Cardiac muscle cell (in vitro differentiated cells and primary cell): ENCODE data around the gene STIM2. TPM values are rescaled to one million over a fixed set of nuclear protein-coding genes. Genes with fewer than 3 reads are reported as not detected.
A peak's percentile ranks its signal among the peaks of the same experiment; 100 is the strongest.

Experiments
- DNase-seq, 2 donors: peaks; one replicate each; pipeline versions ENCODE4 v3.0.0 to v3.0.0-alpha.2; 2010 to 2017; ENCODE audit warnings: low read depth in 1 of 2, low spot score in 1 of 2
- H3K27ac ChIP-seq: fragments of 200-600 bp; sonication (generic); 2 replicates; pipeline ENCODE4 v1.5.1; 2016
- H3K27me3 ChIP-seq: fragments of 200-600 bp; sonication (generic); 2 replicates; pipeline ENCODE4 v1.6.0; 2016; ENCODE audit warnings: control low read depth
- H3K36me3 ChIP-seq: fragments of 200-600 bp; sonication (generic); 2 replicates; pipeline ENCODE4 v1.5.1; 2016; ENCODE audit warnings: control low read depth
- H3K4me1 ChIP-seq: fragments of 200-600 bp; sonication (generic); 2 replicates; pipeline ENCODE4 v1.8.1; 2017; ENCODE audit warnings: low read depth, mild to moderate bottlenecking, mixed run types
- H3K4me3 ChIP-seq: fragments of 200-600 bp; sonication (generic); 2 replicates; pipeline ENCODE4 v1.5.1; 2016; ENCODE audit warnings: mild to moderate bottlenecking
- H3K9me3 ChIP-seq: fragments of 200-600 bp; sonication (generic); 2 replicates; pipeline ENCODE4 v1.5.1; 2017; ENCODE audit warnings: low read depth, mild to moderate bottlenecking, control low read depth
- CTCF ChIP-seq: IDR thresholded peaks from 2 replicates; pipeline ENCODE4 v1.5.1; 2012; ENCODE audit warnings: low read depth, mild to moderate bottlenecking, low read length
- polyA plus RNA-seq: library from polyadenylated mRNA; unstranded; fragments of >200 nt; fragmentation: Nextera tagmentation; extraction: Ambion mirVana; gene quantifications from 2 replicates; pipeline ENCODE4 v1.2.1, GENCODE V29; 2016
- total RNA-seq: library from RNA; depleted of rRNA; stranded (reverse); fragments of >200 nt; gene quantifications from 2 replicates; pipeline ENCODE4 v1.2.3, GENCODE V29; 2016

STIM2 gene
- total and polyA plus RNA-seq, 2 experiments from 2014 or later = 33.9 to 35.2 TPM

- Histone ChIP-seq H3K27ac (no peak overlapping the region), H3K27me3 (no peaks in the 10 kb centered on the region), H3K4me3 (no peak overlapping the region), H3K36me3 (no peaks in the 10 kb centered on the region), H3K4me1 (peaks cover 7% of the 10 kb centered on the region), H3K9me3 (no peaks in the 10 kb centered on the region)
- peak in 1 of 2 donors; percentile 31 for DNase-seq
- TF ChIP-seq CTCF = no peak
These were observed 117.9 kb downstream of the STIM2 start for GRCh38 chr4:26978387-26979053.

- peak overlapping the region; percentile 25 for H3K27ac ChIP-seq
- no peak overlapping the region for H3K4me3 ChIP-seq
- H3K27me3 ChIP-seq = no peaks in the 10 kb centered on the region
- TF ChIP-seq CTCF = no peak
- H3K36me3 ChIP-seq = no peaks in the 10 kb centered on the region
- no peaks in the 10 kb centered on the region for H3K9me3 ChIP-seq
- H3K4me1 ChIP-seq = peaks cover 31% of the 10 kb centered on the region
- peak in 1 of 2 donors; percentile 43 for DNase-seq
These were observed 124.3 kb downstream of the STIM2 start for GRCh38 chr4:26984896-26985295.

- Histone ChIP-seq H3K36me3 (no peaks in the 10 kb centered on the region), H3K4me3 (no peak overlapping the region), H3K27me3 (no peaks in the 10 kb centered on the region), H3K27ac (peak overlapping the region; percentile 59), H3K9me3 (no peaks in the 10 kb centered on the region), H3K4me1 (peaks cover 31% of the 10 kb centered on the region)
- peak in 1 of 2 donors; percentile 29 for DNase-seq
- no peak for TF ChIP-seq CTCF
These were observed 125.2 kb downstream of the STIM2 start for GRCh38 chr4:26985873-26986272.

- peak overlapping the region; percentile 59 for H3K27ac ChIP-seq
- H3K4me3 ChIP-seq = no peak overlapping the region
- no peak for DNase-seq
- peaks cover 31% of the 10 kb centered on the region for H3K4me1 ChIP-seq
- H3K27me3 ChIP-seq = no peaks in the 10 kb centered on the region
- H3K9me3 ChIP-seq = no peaks in the 10 kb centered on the region
- no peaks in the 10 kb centered on the region for H3K36me3 ChIP-seq
- no peak for TF ChIP-seq CTCF
These were observed 126.5 kb downstream of the STIM2 start for GRCh38 chr4:26987191-26987590.

- no peaks in the 10 kb centered on the region for H3K9me3 ChIP-seq
- DNase-seq = no peak
- no peaks in the 10 kb centered on the region for H3K36me3 ChIP-seq
- no peaks in the 10 kb centered on the region for H3K27me3 ChIP-seq
- no peak overlapping the region for H3K4me3 ChIP-seq
- TF ChIP-seq CTCF = no peak
- H3K4me1 ChIP-seq = peaks cover 35% of the 10 kb centered on the region
- no peak overlapping the region for H3K27ac ChIP-seq
These were observed 130.4 kb downstream of the STIM2 start for GRCh38 chr4:26991057-26991456.
